ENCODE measurements around the gene BPTF.

- TF ChIP-seq, protein P1, sequence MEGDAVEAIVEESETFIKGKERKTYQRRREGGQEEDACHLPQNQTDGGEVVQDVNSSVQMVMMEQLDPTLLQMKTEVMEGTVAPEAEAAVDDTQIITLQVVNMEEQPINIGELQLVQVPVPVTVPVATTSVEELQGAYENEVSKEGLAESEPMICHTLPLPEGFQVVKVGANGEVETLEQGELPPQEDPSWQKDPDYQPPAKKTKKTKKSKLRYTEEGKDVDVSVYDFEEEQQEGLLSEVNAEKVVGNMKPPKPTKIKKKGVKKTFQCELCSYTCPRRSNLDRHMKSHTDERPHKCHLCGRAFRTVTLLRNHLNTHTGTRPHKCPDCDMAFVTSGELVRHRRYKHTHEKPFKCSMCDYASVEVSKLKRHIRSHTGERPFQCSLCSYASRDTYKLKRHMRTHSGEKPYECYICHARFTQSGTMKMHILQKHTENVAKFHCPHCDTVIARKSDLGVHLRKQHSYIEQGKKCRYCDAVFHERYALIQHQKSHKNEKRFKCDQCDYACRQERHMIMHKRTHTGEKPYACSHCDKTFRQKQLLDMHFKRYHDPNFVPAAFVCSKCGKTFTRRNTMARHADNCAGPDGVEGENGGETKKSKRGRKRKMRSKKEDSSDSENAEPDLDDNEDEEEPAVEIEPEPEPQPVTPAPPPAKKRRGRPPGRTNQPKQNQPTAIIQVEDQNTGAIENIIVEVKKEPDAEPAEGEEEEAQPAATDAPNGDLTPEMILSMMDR (IDR thresholded peaks at IDR 0.05) = no peak
- TF ChIP-seq EZH2 (IDR thresholded peaks at IDR 0.05; ENCODE audit: borderline replicate concordance, insufficient read depth, low read depth, low read length, poor library complexity, severe bottlenecking) = no peak
These were observed 85.9 kb downstream of the BPTF start for GRCh38 chr17:67911059-67911782.

Data from B cell (primary cell).